HG02973 (cell line): ENCODE data around the gene GFRA3.
"Not testable (repeated sequence)": the region's sequence is repeated elsewhere in the genome, so short reads cannot be mapped to it uniquely, and the experiment has no call there.

Experiments used
- ATAC-seq: cut with Tn5 transposase; IDR thresholded peaks from one replicate; pipeline ENCODE4 v1.9.1; 2021; ENCODE audit warnings: moderate library complexity; ENCODE audit not compliant: unreplicated experiment

The GFRA3 gene, protein sequence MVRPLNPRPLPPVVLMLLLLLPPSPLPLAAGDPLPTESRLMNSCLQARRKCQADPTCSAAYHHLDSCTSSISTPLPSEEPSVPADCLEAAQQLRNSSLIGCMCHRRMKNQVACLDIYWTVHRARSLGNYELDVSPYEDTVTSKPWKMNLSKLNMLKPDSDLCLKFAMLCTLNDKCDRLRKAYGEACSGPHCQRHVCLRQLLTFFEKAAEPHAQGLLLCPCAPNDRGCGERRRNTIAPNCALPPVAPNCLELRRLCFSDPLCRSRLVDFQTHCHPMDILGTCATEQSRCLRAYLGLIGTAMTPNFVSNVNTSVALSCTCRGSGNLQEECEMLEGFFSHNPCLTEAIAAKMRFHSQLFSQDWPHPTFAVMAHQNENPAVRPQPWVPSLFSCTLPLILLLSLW

DNA sequence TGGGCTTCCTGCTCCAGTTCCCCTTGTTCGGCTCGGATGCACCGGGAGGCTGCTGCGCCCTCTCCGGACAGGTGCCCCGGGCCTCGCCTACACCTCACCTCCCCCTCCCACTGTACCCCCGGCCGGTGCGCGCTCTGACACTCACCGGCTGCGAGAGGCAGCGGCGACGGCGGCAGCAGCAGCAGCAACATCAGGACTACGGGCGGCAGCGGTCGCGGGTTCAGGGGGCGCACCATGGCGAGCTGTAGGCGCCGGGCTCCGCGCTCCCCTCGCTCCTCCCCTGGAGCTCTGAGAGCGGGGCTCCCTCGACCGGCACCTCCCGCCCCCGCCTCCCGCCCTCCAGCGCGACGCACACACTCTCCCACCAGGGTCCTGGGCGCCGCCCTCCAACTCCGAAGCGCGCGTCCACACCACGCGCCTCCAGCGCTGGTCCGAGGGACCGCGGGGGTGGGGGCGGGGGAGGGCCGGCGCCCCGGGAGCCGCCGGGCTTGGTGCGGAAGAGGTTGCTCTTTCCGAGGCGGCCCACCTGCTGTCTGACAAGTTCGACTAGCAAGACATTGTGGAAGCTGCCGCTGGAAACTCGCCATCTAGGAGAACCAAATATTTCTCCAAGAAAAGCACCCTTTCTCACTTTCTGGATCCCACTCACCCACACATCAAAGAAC is at the start of gene GFRA3:
Gene GFRA3, minus strand, starts transcription at position 433 of the 665 bp plus-strand sequence. Its CDS starts 197 bp downstream, at position 236.
- no peak for ATAC-seq

DNA sequence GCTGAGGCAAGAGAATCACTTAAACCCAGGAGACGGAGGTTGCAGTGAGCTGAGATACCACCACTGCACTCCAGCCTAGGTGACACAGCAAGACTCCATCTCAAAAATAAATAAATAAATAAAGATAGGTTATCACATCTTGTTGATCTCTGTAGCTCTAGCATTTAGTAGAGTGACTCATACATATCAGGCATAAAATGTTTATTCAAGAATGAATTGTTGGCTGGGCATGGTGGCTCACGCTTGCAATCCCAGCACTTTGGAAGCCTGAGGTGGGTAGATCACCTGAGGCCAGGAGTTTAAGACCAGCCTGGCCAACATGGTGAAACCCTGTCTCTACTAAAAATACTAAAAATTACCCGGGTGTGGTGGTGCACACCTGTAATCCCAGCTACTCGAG is 43.8 kb upstream of the GFRA3 start:
- ATAC-seq = not testable (repeated sequence)

DNA sequence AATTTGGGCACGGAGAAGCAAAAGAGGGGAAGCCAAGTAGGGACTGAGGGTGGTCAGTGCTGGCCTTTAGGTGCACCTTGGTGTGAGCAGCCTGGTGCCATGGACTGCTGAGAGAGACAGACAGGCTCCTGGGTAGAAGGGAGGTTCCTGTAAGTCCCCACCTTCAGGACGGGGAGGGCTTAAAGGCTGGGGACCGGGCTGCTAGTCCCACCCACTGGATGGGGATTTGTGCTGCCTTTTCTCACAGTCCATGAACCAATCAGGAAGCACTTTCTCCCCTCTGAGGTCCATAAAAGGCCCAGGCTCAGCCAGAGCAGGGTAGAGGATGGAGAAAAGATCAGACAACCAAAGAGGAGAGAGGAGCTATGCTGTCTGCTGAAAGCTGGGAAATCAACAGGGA is 41.9 kb upstream of the GFRA3 start:
- no peak for ATAC-seq

DNA sequence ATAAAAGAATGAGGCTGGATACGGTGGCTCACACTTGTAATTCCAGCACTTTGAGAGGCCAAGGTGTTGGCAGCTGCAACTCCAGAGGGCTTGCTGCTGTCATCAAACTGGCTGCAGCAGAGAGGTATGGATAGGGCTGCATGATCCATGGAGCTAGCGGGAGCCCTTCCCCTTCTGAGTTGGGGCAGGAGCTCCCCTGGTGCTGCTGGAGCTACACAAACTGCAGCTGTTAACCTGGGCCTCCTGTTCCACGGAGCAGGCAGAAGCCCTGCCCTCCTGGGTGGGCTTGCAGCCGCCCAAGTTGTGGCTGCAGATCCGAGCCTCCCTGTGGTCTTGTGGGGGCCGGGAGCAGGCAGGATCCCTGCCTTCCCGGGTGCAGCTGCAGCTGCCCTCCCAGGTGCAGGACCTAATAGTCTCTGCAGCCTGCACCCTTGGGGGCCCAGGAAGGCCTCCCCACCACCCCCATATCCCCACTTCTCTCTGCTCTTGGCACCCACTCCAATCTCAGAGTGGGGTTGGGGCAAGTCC is 41.4 kb upstream of the GFRA3 start:
- ATAC-seq = no peak

DNA sequence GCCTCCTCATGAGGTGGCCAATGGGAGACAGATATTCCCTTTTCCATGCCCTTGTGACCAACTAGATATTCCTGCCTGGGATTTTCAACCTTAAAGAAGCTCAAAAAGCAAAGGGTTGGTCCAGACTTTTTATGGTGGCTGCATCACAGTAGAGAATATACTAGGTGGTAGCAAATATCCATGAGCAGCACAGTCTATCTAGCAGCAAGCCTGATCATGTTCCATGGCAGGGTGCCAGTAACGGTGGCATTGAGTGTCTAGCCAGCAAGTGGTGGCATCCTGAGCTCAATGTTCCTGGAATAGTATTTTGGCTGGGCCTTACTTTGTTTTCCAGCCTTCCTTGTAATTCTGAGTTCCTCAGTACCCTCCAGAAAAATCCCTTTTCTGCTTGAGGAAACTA is 31.4 kb upstream of the GFRA3 start:
- no peak for ATAC-seq

DNA sequence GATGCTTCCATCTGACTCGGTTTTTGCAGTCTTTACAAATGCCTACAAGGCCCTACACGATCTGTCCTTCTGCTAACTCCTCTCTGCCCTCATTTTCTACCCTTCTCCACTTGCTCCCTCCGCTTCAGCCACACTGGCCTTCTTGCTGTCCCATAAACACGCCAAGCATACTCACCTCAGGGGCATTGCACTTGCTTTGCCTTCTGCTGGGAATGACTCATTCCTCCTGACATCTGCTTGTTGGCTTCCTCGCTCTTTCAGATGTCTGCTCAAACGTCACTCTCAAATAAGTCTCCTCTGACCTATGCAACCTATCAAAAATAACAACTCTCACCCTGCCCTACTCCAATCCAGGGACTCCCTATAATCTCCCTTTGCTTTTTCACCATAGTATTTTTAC is 29.0 kb upstream of the GFRA3 start:
- no peak for ATAC-seq

DNA sequence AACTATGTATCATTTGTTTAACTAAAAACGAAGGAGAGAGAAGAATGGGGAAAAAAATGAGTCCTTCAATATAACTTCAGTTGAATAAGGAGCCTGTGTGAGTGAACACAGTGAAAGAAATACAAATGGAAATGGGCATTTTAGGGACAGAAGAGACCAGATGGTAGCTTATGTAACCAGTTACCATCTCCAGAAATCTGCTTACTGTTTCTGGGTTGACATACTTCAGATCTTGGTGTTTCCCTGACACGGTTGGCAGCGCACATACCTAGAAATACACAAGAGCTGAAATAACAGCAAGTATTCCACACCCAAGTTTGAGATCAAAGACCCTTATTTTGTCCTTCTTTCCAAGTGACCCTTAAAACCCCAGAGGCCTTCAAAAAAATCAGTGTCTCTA is 14.9 kb upstream of the GFRA3 start:
- no peak for ATAC-seq

DNA sequence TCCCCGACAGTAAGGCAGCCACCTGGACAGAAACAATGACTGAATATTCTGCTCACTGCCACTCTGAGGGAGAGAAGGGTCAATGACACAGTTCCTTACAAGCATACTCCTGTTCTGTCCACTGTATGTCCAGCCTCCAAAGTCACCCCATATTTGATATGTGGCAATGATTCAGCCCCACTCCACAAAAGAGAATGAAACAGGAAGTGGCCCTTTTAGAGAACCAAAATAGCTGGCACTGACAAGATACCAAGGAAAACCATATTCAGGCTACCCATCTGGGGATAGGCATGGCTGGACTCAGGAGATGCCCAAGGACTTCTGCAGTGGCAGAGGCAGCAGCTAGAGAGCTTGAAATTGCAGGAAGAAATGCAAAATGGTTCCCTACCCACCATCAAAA is 12.8 kb upstream of the GFRA3 start:
- ATAC-seq = no peak

DNA sequence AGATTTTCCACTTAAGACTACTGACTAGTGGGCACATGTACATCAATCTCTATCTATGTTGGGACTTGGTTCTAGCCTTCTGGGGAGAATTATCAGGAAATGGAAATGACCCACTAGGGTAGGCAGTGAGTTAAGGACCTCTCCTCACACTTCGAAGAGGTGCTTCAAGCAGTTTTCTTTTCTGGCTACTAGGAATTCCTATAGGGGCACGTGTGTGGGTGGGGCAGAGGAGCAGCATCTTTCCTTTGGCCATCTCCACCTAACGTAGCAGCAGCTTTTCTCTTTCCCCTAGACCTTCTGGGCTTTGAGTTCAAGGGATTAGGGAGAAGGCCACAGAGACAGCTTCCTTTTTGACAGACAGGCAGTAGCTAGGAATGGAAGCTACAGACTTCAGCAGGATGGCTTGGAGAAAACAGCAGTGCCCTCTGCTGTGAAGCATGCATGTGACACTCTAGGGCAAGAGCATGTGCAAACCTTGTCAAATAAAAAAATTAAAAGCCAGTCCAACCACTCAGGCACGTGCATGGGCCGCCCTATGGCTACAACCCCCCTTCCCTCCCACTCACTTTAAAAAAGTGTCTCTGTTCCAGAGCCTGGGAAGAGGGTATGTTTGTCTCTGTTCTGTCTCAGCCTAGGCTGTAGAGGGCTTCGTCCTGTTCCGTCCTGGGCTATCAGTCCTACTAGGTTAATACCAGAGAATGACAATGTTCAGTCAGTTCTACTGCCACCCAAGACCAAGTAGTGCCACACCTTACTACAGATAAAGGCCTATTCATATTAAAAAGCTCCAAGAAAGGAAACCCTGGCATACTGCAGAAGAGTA is 8.7 kb upstream of the GFRA3 start:
- no peak for ATAC-seq

DNA sequence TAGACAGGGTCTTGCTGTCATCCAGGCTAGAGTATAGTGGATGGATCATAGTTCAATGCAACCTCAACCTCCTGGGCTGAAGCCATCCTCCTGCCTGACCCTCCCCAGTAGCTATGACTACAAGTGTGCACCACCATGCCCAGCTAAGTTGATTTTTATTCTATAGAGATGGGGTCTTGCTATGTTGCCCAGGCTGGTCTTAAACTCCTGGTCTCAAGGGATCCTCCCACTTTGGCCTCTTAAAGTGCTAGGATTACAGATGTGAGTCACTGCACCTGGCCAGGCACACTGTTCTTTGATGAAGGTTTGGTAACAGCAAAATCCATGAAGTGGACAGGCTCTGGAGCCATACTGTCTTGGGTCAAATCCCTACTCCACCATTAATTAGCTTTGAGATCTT is 6.5 kb upstream of the GFRA3 start:
- ATAC-seq = no peak

DNA sequence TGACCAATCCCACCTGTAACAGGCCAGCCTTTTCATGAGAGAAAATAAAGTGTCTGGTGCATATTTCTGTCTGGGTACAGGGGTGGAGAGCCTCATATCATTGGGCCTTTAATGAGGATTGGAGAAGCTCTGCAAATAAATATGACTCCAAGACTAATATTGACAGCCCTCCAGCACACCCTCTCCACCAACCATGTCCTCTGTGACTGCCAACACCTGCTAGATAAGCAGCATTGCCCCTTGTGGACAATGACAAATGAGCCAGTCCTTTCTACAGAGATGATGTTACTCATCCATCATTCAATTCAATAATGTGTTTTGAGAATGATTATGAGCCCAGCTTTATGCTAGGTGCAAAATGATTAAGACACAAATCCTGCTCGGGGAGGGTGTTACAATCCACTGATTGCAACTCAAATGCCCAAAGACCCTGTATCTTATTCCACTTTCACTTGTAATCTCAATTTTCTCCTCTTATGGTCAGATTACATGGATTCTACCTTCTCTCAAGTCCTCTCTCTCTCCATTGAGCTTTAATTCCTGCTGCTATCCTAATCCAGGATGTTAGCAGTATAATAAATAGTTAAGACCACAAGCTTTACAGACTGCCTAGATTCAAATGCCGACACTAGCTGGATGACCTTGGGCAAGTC is 2.1 kb upstream of the GFRA3 start:
- ATAC-seq = no peak

DNA sequence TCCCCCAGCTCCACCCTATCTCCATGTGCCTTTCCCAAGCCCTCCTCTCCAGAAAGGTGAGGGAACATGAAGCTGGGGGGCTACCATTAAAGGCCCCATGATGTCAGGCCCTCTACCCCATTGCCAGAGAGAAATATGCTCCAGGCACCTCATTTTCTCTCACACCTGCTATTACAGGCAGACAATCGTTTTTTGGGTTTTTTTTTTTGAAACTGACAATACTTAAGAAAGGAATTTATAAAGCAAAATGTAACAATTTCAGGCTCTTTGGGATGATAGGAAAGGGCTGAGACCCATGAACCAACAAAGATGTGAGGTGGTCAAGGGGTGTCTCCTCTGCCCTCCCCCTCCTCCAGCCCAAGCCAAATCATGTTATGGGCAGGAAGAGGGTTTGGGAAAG is 1.5 kb upstream of the GFRA3 start:
- no peak for ATAC-seq

DNA sequence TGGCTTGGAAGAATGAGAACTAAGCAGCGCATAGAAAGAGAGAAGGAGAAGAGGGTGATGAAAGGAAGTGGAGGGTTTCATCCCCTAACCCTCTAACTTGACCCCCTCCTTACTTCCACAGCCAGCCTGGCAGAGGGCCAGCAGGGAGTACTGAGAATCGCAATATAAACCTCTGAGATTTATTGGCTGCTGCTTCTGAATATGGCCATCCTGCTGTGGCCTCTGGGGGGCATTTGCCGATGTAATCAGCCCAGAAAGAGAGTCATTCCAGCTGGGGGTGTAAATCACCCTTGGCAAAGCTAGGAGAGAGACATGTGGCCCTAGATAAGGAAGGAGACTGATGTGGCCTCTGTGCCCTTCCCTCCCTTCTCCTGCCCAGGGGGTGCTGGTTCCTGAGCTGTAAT is 960 bp upstream of the GFRA3 start:
- ATAC-seq = no peak

DNA sequence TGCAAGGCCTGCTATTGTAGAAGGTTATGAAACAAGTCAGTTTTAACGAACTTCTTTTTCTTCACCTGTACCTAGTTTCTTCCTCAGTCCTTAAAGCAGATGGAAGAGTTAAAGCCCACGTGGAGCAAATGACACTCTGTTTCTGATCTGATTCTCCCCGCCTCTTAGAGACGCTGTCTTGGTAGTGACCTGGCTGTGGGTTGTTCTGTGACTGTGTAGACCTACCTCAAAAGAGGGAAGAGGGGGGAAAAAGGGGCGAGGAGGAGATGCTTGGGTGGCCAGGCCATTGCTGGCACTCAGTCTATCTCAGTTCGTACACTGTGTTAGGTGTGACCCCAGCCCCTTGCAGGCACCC is 610 bp downstream of the GFRA3 start:
- ATAC-seq = no peak

DNA sequence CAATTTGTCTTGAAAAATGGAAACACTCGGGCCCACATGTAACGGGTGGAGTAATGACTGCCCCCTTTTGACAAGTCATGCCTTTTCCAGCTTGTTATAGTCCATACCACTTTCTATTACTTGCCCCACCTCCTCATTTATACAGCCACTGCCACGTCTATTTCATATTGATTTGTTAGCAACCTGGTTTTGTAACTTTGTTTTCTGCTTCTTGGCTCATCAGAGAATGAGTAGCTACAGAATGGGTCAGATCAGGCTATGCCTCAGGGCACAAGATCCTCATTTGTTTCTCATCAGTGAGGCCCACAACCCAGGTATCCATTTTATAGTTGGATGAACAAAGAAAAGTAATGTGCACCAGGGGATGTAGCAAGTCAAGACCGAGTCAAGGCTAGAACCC is 1.7 kb downstream of the GFRA3 start:
- ATAC-seq = no peak

DNA sequence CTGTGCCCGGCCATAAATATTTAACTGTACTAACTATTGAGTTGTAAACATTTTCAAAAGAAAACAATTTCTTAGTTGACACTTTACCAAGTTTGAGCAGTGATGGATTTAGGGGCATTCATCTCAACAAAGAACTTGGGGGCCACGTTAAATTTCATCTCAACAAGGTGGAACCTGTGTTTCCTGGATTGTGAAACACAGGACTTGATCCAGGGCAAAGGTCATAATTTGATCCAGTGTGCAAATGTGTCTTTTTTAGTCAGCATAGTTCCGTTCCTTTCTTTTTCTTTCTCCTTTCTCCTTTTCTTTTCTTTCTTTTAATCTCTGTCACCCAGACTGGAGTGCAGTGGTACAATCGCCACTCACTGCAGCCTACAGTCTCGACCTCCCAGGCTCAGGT is 3.1 kb downstream of the GFRA3 start:
- ATAC-seq = no peak

DNA sequence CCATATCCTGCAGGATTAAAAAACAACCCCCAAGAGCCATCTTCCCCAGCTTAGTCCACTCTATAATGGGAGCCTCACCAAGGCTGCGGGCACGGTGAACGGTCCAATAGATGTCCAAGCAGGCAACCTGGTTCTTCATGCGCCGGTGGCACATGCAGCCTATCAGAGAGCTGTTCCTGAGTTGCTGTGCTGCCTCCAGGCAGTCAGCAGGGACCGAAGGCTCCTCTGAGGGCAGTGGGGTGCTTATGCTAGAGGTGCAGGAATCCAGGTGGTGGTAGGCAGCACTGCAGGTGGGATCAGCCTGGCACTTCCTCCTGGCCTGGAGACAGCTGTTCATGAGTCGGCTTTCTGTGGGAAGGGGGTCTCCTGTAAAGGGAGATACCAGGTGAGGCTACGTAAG is 10.2 kb downstream of the GFRA3 start:
- no peak for ATAC-seq

DNA sequence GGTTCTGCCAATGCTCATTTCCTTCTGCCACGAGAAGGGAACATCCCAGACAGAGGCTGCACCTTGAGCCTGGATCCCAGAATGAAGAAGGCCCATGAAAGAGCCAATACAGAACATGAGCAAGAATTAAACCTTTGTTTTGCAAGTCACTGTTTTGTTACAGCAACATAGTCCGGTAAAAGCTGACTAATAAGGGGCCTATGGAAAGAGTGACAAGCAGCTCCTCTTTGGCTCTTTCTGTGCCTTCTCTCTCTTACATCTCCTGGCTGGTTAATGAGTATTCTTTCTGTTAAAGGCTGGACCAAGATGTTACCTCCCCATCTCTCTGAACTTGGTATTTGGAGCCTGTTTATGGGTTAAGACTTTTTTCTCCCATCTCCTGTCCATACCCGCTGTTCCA is 10.8 kb downstream of the GFRA3 start:
- no peak for ATAC-seq

DNA sequence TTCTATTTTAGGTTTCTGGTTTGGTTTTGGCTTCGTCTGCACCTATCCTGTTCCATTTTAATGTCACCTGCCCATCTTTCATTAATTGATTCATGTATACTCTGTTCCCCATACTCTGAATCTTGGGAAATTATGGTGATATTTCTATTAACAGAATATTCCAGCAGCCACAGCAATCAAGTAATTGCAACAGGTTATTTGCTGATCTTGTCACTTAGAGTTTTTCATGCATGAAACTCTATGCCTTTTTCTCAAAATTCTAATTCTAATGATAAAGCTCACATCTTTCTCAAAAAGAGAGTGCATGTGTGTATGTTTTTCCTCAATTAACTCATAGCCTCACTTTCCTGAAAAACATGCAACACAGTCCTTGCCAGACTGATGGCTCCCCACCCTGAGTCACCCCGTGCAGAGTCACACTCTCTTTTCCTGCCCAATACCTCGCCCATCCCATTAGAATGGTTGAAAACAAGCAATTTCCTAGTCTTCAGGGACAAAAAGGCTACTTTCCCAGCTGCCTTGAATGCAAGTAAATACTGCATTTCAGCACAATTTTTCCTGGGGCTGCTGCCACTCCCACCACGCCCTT is 15.6 kb downstream of the GFRA3 start:
- ATAC-seq = no peak

DNA sequence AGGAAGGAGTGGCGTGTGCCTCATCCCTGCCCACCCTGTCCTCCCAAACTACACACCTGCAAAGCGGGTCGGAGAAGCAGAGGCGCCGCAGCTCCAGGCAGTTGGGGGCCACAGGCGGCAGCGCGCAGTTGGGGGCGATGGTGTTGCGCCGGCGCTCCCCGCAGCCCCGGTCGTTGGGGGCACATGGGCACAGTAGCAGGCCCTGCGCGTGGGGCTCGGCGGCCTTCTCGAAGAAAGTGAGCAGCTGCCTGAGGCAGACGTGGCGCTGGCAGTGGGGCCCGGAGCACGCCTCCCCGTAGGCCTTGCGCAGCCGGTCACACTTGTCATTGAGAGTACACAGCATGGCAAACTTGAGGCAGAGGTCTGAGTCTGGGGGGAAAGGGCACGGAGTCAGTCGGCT is 16.8 kb downstream of the GFRA3 start:
- ATAC-seq = no peak

DNA sequence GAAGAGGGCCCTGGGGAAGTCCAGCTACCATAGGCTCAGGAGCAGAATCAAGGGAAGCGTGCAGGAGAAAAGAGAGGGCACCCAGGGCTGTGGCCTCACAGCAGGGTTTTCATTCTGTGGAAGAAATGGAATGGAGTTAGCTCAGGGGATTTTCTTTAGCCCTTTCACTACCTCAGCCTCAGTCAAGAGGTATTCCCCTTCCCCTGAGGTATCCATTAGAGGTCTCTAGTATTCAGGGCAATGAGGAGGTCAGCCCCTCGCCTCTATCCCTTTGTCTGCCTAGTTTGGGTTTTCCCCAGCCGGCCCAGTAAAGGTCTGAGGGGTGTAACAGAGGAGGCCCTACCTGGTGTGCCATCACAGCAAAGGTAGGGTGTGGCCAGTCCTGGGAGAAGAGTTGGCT is 21.5 kb downstream of the GFRA3 start:
- no peak for ATAC-seq
